RKO (cell line): Measurements from ENCODE around the gene KY.
A peak's percentile ranks its signal among the peaks of the same experiment; 100 is the strongest.

Source experiments
- DNase-seq: peaks from one replicate; pipeline ENCODE4 v3.0.0-alpha.2; 2016; ENCODE audit warnings: low spot score

KY gene

GRCh38 chr3:134644731-134645514, 5.9 kb downstream of the KY start:
- no peak for DNase-seq

GRCh38 chr3:134643150-134643675, 7.6 kb downstream of the KY start:
- DNase-seq = no peak

GRCh38 chr3:134642445-134643149, 8.2 kb downstream of the KY start:
- no peak for DNase-seq

GRCh38 chr3:134641671-134642300, 9.0 kb downstream of the KY start:
- no peak for DNase-seq

GRCh38 chr3:134640872-134641470, 9.9 kb downstream of the KY start:
- DNase-seq = peak; percentile 38

- no peak for DNase-seq
These were observed 10.4 kb downstream of the KY start for GRCh38 chr3:134640378-134640777.

GRCh38 chr3:134638385-134639030, 12.3 kb downstream of the KY start:
- DNase-seq = no peak

- no peak for DNase-seq
These were observed 14.4 kb downstream of the KY start for GRCh38 chr3:134636406-134636805.

- DNase-seq = peak; percentile 8
These were observed 20.3 kb downstream of the KY start for GRCh38 chr3:134630506-134630905.

GRCh38 chr3:134628884-134629283, 21.9 kb downstream of the KY start:
- no peak for DNase-seq

- DNase-seq = peak; percentile 10
These were observed 23.0 kb downstream of the KY start for GRCh38 chr3:134627831-134628230.

GRCh38 chr3:134625885-134626741, 24.7 kb downstream of the KY start:
- no peak for DNase-seq

GRCh38 chr3:134625462-134625861, 25.4 kb downstream of the KY start:
- DNase-seq = no peak

GRCh38 chr3:134624537-134625287, 26.1 kb downstream of the KY start:
- no peak for DNase-seq

- no peak for DNase-seq
These were observed 27.1 kb downstream of the KY start for GRCh38 chr3:134623615-134624245.

GRCh38 chr3:134622806-134623365, 27.9 kb downstream of the KY start:
- DNase-seq = no peak

- DNase-seq = no peak
These were observed 29.0 kb downstream of the KY start for GRCh38 chr3:134621854-134622253.

- no peak for DNase-seq
These were observed 30.2 kb downstream of the KY start for GRCh38 chr3:134620476-134621115.
